Measurements from ENCODE around the gene BFAR.
"Not testable (repeated sequence)": the region's sequence is repeated elsewhere in the genome, so short reads cannot be mapped to it uniquely, and the experiment has no call there.

BFAR gene

DNA sequence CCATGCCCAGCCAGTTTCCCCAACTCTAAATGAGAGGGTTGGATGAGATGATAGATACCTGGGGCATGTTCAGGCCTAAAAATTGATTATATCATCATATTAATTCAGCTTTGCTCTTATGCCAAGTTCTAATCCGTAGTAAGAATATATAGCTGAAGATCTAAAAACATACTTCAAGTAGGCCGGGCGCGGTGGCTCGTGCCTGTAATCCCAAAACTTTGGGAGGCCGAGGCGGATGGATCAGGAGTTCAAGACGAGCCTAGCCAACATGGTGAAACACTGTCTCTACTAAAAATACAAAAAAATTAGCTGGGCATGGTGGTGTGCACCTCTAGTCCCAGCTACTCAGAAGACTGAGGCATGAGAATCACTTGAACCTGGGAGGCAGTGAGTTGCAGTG, 49.4 kb downstream of the BFAR start:
- no peak overlapping the region for H3K4me2 ChIP-seq (ENCODE audit: low read length)
- no peak overlapping the region for H2BK15ac ChIP-seq (replicated peaks; ENCODE audit: low read depth)
- no peak for DNase-seq
- no peak overlapping the region for H3K56ac ChIP-seq (ENCODE audit: low read length)
- H4K8ac ChIP-seq (ENCODE audit: low read depth, low read length), result no peak overlapping the region
- H3K4ac ChIP-seq (ENCODE audit: low read depth, low read length), result no peak overlapping the region
- no peaks in the 10 kb centered on the region for H3K4me1 ChIP-seq (ENCODE audit: control insufficient read depth, low read depth, low read length)
- H3K18ac ChIP-seq (ENCODE audit: low read length), result no peak overlapping the region
- no peaks in the 10 kb centered on the region for H3K27me3 ChIP-seq (ENCODE audit: insufficient read depth, low read length, poor library complexity)
- H3K23ac ChIP-seq (ENCODE audit: low read length), result no peak overlapping the region
- H3K79me1 ChIP-seq (ENCODE audit: low read length), result no peaks in the 10 kb centered on the region
- no peak overlapping the region for H3K9ac ChIP-seq (ENCODE audit: low read length)
- H3K4me3 ChIP-seq (ENCODE audit: low read length), result no peak overlapping the region
- H2BK5ac ChIP-seq (ENCODE audit: low read length), result no peak overlapping the region
- H2BK120ac ChIP-seq (ENCODE audit: low read depth, low read length), result no peak overlapping the region
- no peak overlapping the region for H3K27ac ChIP-seq (ENCODE audit: low read depth, low read length)
- no CpG with 5 or more reads among the region's 8 CpGs for WGBS (ENCODE audit: extremely low coverage, insufficient coverage, low lambda C conversion rate)
- H2AK5ac ChIP-seq (ENCODE audit: low read length), result no peak overlapping the region
- no peaks in the 10 kb centered on the region for H3K79me2 ChIP-seq (ENCODE audit: control insufficient read depth, insufficient read depth, low read length)
- H4K5ac ChIP-seq (ENCODE audit: low read length), result no peak overlapping the region
- no peaks in the 10 kb centered on the region for H3K36me3 ChIP-seq (ENCODE audit: control insufficient read depth, insufficient read depth, low read length)

DNA sequence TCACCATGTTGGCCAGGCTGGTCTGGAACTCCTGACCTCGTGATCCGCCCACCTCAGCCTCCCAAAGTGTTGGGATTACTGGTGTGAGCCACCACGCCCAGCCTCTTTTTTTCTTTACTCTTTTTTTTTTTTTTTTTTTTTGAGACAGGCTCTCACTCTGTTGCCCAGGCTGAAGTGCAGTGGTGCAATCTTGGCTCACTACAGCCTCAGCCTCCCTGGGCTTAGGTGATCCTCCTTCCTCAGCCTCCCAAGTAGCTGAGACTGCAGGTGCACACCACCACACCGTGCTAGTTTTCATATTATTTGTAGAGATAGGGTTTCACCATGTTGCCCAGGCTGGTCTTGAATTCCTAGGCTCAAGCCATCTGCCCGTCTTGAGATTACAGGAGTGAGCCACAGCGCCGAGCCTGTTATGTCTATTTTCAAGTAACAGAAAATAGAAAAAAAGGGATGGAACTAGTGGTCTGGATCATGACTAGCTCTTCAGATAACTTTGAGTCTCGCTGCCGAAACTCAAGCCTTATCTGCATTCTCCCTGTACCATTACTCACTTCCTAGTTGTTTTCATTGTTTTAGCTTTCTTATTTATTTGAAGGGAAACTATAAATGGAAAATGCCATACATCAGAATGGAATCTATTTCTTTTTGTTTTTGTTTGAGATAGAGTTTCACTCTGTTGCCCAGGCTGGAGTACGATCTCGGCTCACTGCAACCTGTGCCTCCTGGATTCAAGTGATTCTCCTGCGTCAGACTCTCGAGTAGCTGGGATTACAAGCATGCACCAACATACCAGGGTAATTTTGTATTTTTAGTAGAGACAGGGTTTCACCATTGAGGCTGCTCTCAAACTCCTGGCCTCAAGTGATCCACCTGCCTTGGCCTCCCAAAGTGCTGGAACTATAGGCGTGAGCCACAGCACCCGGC, 53.4 kb downstream of the BFAR start:
- H3K27ac ChIP-seq (ENCODE audit: low read depth, low read length); H3K4me1 ChIP-seq (ENCODE audit: control insufficient read depth, low read depth, low read length); H3K56ac ChIP-seq (ENCODE audit: low read length); H2AK5ac ChIP-seq (ENCODE audit: low read length); H3K4me2 ChIP-seq (ENCODE audit: low read length); H3K79me1 ChIP-seq (ENCODE audit: low read length); H2BK5ac ChIP-seq (ENCODE audit: low read length); H3K4ac ChIP-seq (ENCODE audit: low read depth, low read length); H2BK120ac ChIP-seq (ENCODE audit: low read depth, low read length); H3K36me3 ChIP-seq (ENCODE audit: control insufficient read depth, insufficient read depth, low read length); H4K5ac ChIP-seq (ENCODE audit: low read length); H3K18ac ChIP-seq (ENCODE audit: low read length); H3K79me2 ChIP-seq (ENCODE audit: control insufficient read depth, insufficient read depth, low read length); H3K23ac ChIP-seq (ENCODE audit: low read length); DNase-seq; H3K9ac ChIP-seq (ENCODE audit: low read length); H2BK15ac ChIP-seq (replicated peaks; ENCODE audit: low read depth); H4K8ac ChIP-seq (ENCODE audit: low read depth, low read length); H3K4me3 ChIP-seq (ENCODE audit: low read length); H3K27me3 ChIP-seq (ENCODE audit: insufficient read depth, low read length, poor library complexity): not testable (repeated sequence)
- WGBS (ENCODE audit: extremely low coverage, insufficient coverage, low lambda C conversion rate), result no CpG with 5 or more reads among the region's 15 CpGs

DNA sequence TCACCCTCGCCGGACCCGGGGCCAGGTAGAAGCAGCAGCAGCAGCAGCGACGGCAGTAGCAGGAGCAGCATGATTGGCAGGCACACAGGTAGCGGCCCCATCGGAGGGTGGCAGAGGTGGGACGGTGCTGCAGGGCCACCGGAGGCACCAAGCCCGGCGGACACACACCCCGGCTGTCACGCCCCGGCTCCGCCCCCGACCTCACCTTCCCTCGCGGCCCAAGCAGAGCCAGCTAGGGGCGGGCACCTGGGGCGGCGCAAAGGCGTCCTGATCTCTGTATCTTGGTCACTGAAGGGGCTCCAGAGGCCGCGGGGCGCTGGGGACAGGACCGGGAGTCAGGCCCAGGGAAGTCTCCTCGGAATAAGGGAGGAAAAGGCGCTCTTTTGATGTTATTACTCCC, 61.4 kb downstream of the BFAR start, which contains the start of gene PLA2G10:
Gene PLA2G10 (minus strand): TSS at position 180 of the 400 bp plus-strand sequence. CDS start 79 bp downstream, at position 101.
- H3K4me3 ChIP-seq (ENCODE audit: low read length); H2BK120ac ChIP-seq (ENCODE audit: low read depth, low read length); H3K27ac ChIP-seq (ENCODE audit: low read depth, low read length); H2BK5ac ChIP-seq (ENCODE audit: low read length); H4K5ac ChIP-seq (ENCODE audit: low read length); H3K4me2 ChIP-seq (ENCODE audit: low read length); H2AK5ac ChIP-seq (ENCODE audit: low read length); H3K79me2 ChIP-seq (ENCODE audit: control insufficient read depth, insufficient read depth, low read length); H3K4me1 ChIP-seq (ENCODE audit: control insufficient read depth, low read depth, low read length); H3K56ac ChIP-seq (ENCODE audit: low read length); H3K4ac ChIP-seq (ENCODE audit: low read depth, low read length); H3K36me3 ChIP-seq (ENCODE audit: control insufficient read depth, insufficient read depth, low read length); H2BK15ac ChIP-seq (replicated peaks; ENCODE audit: low read depth); H3K79me1 ChIP-seq (ENCODE audit: low read length); H3K27me3 ChIP-seq (ENCODE audit: insufficient read depth, low read length, poor library complexity); H4K8ac ChIP-seq (ENCODE audit: low read depth, low read length); H3K9ac ChIP-seq (ENCODE audit: low read length); DNase-seq; H3K18ac ChIP-seq (ENCODE audit: low read length); H3K23ac ChIP-seq (ENCODE audit: low read length): not testable (repeated sequence)
- no CpG with 5 or more reads among the region's 28 CpGs for WGBS (ENCODE audit: extremely low coverage, insufficient coverage, low lambda C conversion rate)

DNA sequence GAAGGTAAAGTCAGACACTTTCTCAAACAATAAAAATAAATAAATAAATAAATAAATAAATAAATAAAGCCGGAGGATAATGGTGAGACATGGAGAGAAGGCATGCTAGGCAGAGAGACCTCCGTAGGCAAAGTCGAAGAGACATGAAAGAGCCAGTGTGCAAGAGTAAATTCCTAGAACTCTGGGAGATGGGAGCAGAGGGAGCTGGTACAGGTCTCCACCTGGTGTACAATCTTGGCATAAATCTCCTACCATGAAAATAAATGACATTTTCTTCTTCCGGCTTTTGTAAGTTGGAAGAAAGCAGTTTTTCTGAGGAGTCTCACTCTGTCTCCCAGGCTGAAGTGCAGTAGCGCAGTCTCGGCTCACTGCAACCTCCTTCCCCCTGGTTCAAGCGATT, 69.1 kb downstream of the BFAR start:
- not testable (repeated sequence) for H3K27me3 ChIP-seq (ENCODE audit: insufficient read depth, low read length, poor library complexity); H3K4me1 ChIP-seq (ENCODE audit: control insufficient read depth, low read depth, low read length); H3K18ac ChIP-seq (ENCODE audit: low read length); H3K36me3 ChIP-seq (ENCODE audit: control insufficient read depth, insufficient read depth, low read length); H3K79me1 ChIP-seq (ENCODE audit: low read length); H3K27ac ChIP-seq (ENCODE audit: low read depth, low read length); H4K5ac ChIP-seq (ENCODE audit: low read length); H3K79me2 ChIP-seq (ENCODE audit: control insufficient read depth, insufficient read depth, low read length); H2BK120ac ChIP-seq (ENCODE audit: low read depth, low read length); H2AK5ac ChIP-seq (ENCODE audit: low read length); H3K4me2 ChIP-seq (ENCODE audit: low read length); H2BK5ac ChIP-seq (ENCODE audit: low read length); DNase-seq; H3K23ac ChIP-seq (ENCODE audit: low read length); H3K9ac ChIP-seq (ENCODE audit: low read length); H3K4me3 ChIP-seq (ENCODE audit: low read length); H3K4ac ChIP-seq (ENCODE audit: low read depth, low read length); H3K56ac ChIP-seq (ENCODE audit: low read length); H2BK15ac ChIP-seq (replicated peaks; ENCODE audit: low read depth); H4K8ac ChIP-seq (ENCODE audit: low read depth, low read length)
- WGBS (ENCODE audit: extremely low coverage, insufficient coverage, low lambda C conversion rate), result no CpG with 5 or more reads among the region's 7 CpGs

DNA sequence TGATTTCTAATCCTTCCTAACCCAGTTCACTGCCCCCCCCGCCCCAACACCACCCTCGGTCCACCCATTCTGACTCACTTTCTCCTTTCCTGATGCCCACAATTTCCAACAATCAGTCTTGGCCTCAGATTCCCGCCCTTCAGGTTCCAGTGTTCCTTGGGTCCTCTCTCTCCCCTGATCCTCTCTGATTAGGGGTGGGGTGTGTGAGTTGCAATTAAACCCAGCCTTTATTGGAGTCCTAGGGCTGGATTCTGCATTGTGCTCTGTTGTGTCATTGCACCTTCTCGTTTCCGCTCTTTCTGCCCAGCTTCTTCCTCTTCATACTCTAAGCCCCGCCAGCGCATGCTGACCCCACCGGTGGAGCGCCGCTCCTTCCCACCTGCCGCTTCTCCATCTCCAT, 69.9 kb downstream of the BFAR start:
- H3K27ac ChIP-seq (ENCODE audit: low read depth, low read length); H3K79me1 ChIP-seq (ENCODE audit: low read length); H2BK5ac ChIP-seq (ENCODE audit: low read length); H3K4ac ChIP-seq (ENCODE audit: low read depth, low read length); H3K36me3 ChIP-seq (ENCODE audit: control insufficient read depth, insufficient read depth, low read length); DNase-seq; H4K5ac ChIP-seq (ENCODE audit: low read length); H3K56ac ChIP-seq (ENCODE audit: low read length); H3K27me3 ChIP-seq (ENCODE audit: insufficient read depth, low read length, poor library complexity); H3K79me2 ChIP-seq (ENCODE audit: control insufficient read depth, insufficient read depth, low read length); H3K4me3 ChIP-seq (ENCODE audit: low read length); H2BK120ac ChIP-seq (ENCODE audit: low read depth, low read length); H3K4me2 ChIP-seq (ENCODE audit: low read length); H2AK5ac ChIP-seq (ENCODE audit: low read length); H3K23ac ChIP-seq (ENCODE audit: low read length); H4K8ac ChIP-seq (ENCODE audit: low read depth, low read length); H3K18ac ChIP-seq (ENCODE audit: low read length); H3K9ac ChIP-seq (ENCODE audit: low read length); H2BK15ac ChIP-seq (replicated peaks; ENCODE audit: low read depth); H3K4me1 ChIP-seq (ENCODE audit: control insufficient read depth, low read depth, low read length): not testable (repeated sequence)
- no CpG with 5 or more reads among the region's 11 CpGs for WGBS (ENCODE audit: extremely low coverage, insufficient coverage, low lambda C conversion rate)

Measured in mesendoderm (in vitro differentiated cells).